A673 (cell line): ENCODE data around the gene TPK1. TPM values are rescaled to one million over a fixed set of nuclear protein-coding genes. Genes with fewer than 3 reads are reported as not detected.

Source experiments
- BruUV-seq: library from RNA; stranded (reverse); fragments of 400-500 nt; replicated peaks from 2 replicates; lab custom pipeline; 2021; lab: Mats Ljungman, UMichigan
- CTCF ChIA-PET: fragments of 300-600 bp; sonication (Branson Sonifier 250); formaldehyde crosslinking; loops from one replicate; lab custom pipeline; 2022; ENCODE audit warnings: antibody characterized with exemption; lab: Charles Lee
- POLR2A ChIA-PET: fragments of 300-600 bp; sonication (Branson Sonifier 250); formaldehyde crosslinking; loops from one replicate; lab custom pipeline; 2022; ENCODE audit warnings: antibody characterized with exemption; ENCODE audit not compliant: low non-redundant PET; lab: Charles Lee
- DNase-seq: peaks from one replicate; pipeline ENCODE4 v3.0.0-alpha.2; 2015; ENCODE audit warnings: low spot score
- H3K27ac ChIP-seq: fragments of 200-600 bp; sonication (generic); 2 replicates; pipeline ENCODE4 v1.5.1; 2016; ENCODE audit warnings: mixed run types, low read depth, mild to moderate bottlenecking, mixed read lengths, antibody characterized with exemption, low read length; ENCODE audit not compliant: poor library complexity, severe bottlenecking
- H3K27me3 ChIP-seq: fragments of 200-600 bp; sonication (generic); replicated peaks from 2 replicates; pipeline ENCODE4 v1.6.1; 2017; ENCODE audit warnings: mixed run types, low read depth, mild to moderate bottlenecking, mixed read lengths, antibody characterized with exemption, low read length; ENCODE audit not compliant: insufficient read depth, poor library complexity
- H3K36me3 ChIP-seq: fragments of 200-600 bp; sonication (generic); 2 replicates; pipeline ENCODE4 v1.6.1; 2016; ENCODE audit warnings: mixed run types, mild to moderate bottlenecking, mixed read lengths, antibody characterized with exemption, low read length; ENCODE audit not compliant: insufficient read depth, poor library complexity, severe bottlenecking
- H3K4me1 ChIP-seq: fragments of 200-600 bp; sonication (generic); 2 replicates; pipeline ENCODE4 v1.6.1; 2017; ENCODE audit warnings: mixed run types, mild to moderate bottlenecking, mixed read lengths, antibody characterized with exemption, low read length; ENCODE audit not compliant: insufficient read depth, poor library complexity, severe bottlenecking
- H3K4me3 ChIP-seq: fragments of 200-600 bp; sonication (generic); 2 replicates; pipeline ENCODE4 v1.5.1; 2016; ENCODE audit warnings: low read depth, mixed run types, mild to moderate bottlenecking, mixed read lengths, low read length; ENCODE audit not compliant: poor library complexity, severe bottlenecking
- H3K9me3 ChIP-seq: fragments of 200-600 bp; sonication (generic); 2 replicates; pipeline ENCODE4 v1.6.1; 2016; ENCODE audit warnings: mixed run types, low read depth, mild to moderate bottlenecking, mixed read lengths, antibody characterized with exemption, low read length; ENCODE audit not compliant: poor library complexity, severe bottlenecking
- CTCF ChIP-seq: fragments of 300-800, 200-600 bp; sonication (generic); conservative IDR thresholded peaks from 2 replicates; pipeline ENCODE4 v1.5.1; 2017; ENCODE audit warnings: low read depth, mild to moderate bottlenecking, antibody characterized with exemption, low read length, moderate library complexity, mixed read lengths
- EZH2 ChIP-seq: fragments of 200-600 bp; sonication (generic); IDR thresholded peaks from 2 replicates; pipeline ENCODE4 v1.6.1; 2017; ENCODE audit warnings: borderline replicate concordance, low read depth, mild to moderate bottlenecking, mixed read lengths, antibody characterized with exemption, low read length; ENCODE audit not compliant: poor library complexity, severe bottlenecking
- intact Hi-C: fragments of 100-400 bp; cut with micrococcal nuclease; formaldehyde crosslinking; loops from one replicate; pipeline ENCODE4 v1.10.0; 2022; ENCODE audit not compliant: unreplicated experiment
- total RNA-seq: library from RNA; stranded (reverse); gene quantifications from 2 replicates; pipeline ENCODE4 v1.2.3, GENCODE V29; 2021

Gene TPK1
- total RNA-seq, 1 experiment from 2014 or later: 3.5 TPM

- no peaks in the 10 kb centered on the region for H3K27me3 ChIP-seq
- no peaks in the 10 kb centered on the region for H3K9me3 ChIP-seq
- peaks cover 9% of the 10 kb centered on the region for H3K4me1 ChIP-seq
- no peak overlapping the region for H3K4me3 ChIP-seq
- CTCF ChIA-PET: no interaction called here
- POLR2A ChIA-PET: no interaction called here
- H3K27ac ChIP-seq: no peak overlapping the region
- DNase-seq: peak; percentile 66
- intact Hi-C loops: no loop called here
- BruUV-seq: no TSS peak
- no peaks in the 10 kb centered on the region for H3K36me3 ChIP-seq
- TF ChIP-seq EZH2 (no peak), CTCF (no peak)
These were observed 354.0 kb downstream of the TPK1 start for GRCh38 chr7:144481833-144482232.

DNA sequence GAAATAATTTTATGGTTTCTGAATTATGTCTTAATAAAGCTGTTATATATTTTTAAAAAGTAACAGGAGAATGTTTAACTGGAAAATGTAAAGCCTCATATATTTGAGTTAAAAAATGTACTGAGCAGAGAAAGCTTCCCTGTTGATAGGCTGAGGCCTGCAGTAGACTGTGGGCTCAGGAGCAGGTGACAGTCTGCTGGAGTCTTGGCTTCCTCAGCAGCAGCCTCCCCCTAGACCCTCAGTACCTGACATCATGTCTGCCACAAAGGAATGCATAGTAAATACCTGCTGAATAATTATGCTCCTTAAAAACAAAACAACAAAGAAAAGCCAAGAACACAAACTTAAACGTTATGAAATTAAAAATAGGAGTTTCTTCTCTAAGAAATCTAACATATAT, 358.5 kb downstream of the TPK1 start:
- Histone ChIP-seq H3K36me3 (no peaks in the 10 kb centered on the region), H3K9me3 (no peaks in the 10 kb centered on the region), H3K27ac (no peak overlapping the region), H3K4me1 (peaks cover 10% of the 10 kb centered on the region), H3K4me3 (no peak overlapping the region), H3K27me3 (no peaks in the 10 kb centered on the region)
- no peak for DNase-seq
- intact Hi-C loops: no loop called here
- ChIA-PET POLR2A (no interaction called here), CTCF (no interaction called here)
- TF ChIP-seq CTCF: no peak
- BruUV-seq: no TSS peak

- Histone ChIP-seq H3K27me3 (no peaks in the 10 kb centered on the region), H3K36me3 (no peaks in the 10 kb centered on the region), H3K9me3 (no peaks in the 10 kb centered on the region), H3K4me1 (peaks cover 5% of the 10 kb centered on the region), H3K4me3 (no peak overlapping the region), H3K27ac (no peak overlapping the region)
- TF ChIP-seq CTCF: no peak
- intact Hi-C loops: no loop called here
- DNase-seq: peak; percentile 13
- ChIA-PET CTCF (no interaction called here), POLR2A (no interaction called here)
- BruUV-seq: no TSS peak
These were observed 360.8 kb downstream of the TPK1 start for GRCh38 chr7:144474800-144475615.
